WTC11 (cell line): ENCODE measurements around the gene RAI1. TPM values are rescaled to one million over a fixed set of nuclear protein-coding genes. Genes with fewer than 3 reads are reported as not detected.
A peak's percentile ranks its signal among the peaks of the same experiment; 100 is the strongest.

Experiments used
- ATAC-seq: fragments of 200-7000 bp; cut with Tn5 transposase; 2 replicates; pipeline ENCODE4 v1.10.0; 2021; ENCODE audit warnings: mild to moderate bottlenecking, moderate library complexity
- CTCF ChIA-PET: fragments of 300-600 bp; sonication (Branson Sonifier 250); formaldehyde crosslinking; loops from one replicate; lab custom pipeline; 2021; ENCODE audit warnings: antibody characterized with exemption; lab: Charles Lee
- POLR2A ChIA-PET: fragments of 350-600 bp; sonication (Branson Sonifier 250); formaldehyde crosslinking; loops from one replicate; lab custom pipeline; 2021; ENCODE audit warnings: antibody characterized with exemption; lab: Charles Lee
- DNase-seq: peaks from one replicate; pipeline ENCODE4 v3.0.0; 2021; ENCODE audit warnings: low spot score
- H3K27ac Mint-ChIP-seq: 2 replicates; pipeline ENCODE4 v1.8.0; 2021; ENCODE audit warnings: mixed read lengths
- H3K27me3 Mint-ChIP-seq: 2 replicates; pipeline ENCODE4 v1.8.0; 2021; ENCODE audit warnings: low read depth, mild to moderate bottlenecking, moderate library complexity, mixed read lengths
- H3K36me3 Mint-ChIP-seq: 2 replicates; pipeline ENCODE4 v1.8.0; 2021; ENCODE audit warnings: mixed read lengths
- H3K4me1 Mint-ChIP-seq: 2 replicates; pipeline ENCODE4 v1.8.0; 2022; ENCODE audit warnings: mixed read lengths
- H3K4me3 Mint-ChIP-seq: 2 replicates; pipeline ENCODE4 v1.8.0; 2021; ENCODE audit warnings: mild to moderate bottlenecking, moderate library complexity, mixed read lengths
- H3K9me3 Mint-ChIP-seq: 2 replicates; pipeline ENCODE4 v1.8.0; 2021; ENCODE audit warnings: mixed read lengths
- ATF1 ChIP-seq: sonication (generic); formaldehyde crosslinking; IDR thresholded peaks from 2 replicates; pipeline ENCODE4 v1.8.1; 2023; ENCODE audit warnings: mild to moderate bottlenecking, moderate library complexity, missing genetic modification reagents
- CREM ChIP-seq: sonication (generic); formaldehyde crosslinking; IDR thresholded peaks from 2 replicates; pipeline ENCODE4 v1.8.1; 2022; ENCODE audit warnings: mild to moderate bottlenecking, missing genetic modification reagents, moderate library complexity
- ETV6 ChIP-seq: sonication (generic); formaldehyde crosslinking; IDR thresholded peaks from 2 replicates; pipeline ENCODE4 v1.8.1; 2022; ENCODE audit warnings: mild to moderate bottlenecking, missing genetic modification reagents
- GABPB1 ChIP-seq: sonication (generic); formaldehyde crosslinking; IDR thresholded peaks from 2 replicates; pipeline ENCODE4 v1.8.1; 2023; ENCODE audit warnings: mild to moderate bottlenecking, missing genetic modification reagents
- GRHL2 ChIP-seq: fragments of 250-450 bp; sonication (Bioruptor Pico); IDR thresholded peaks from 2 replicates; pipeline ENCODE4 v1.8.0; 2022; ENCODE audit warnings: mild to moderate bottlenecking, moderate library complexity; ENCODE audit not compliant: insufficient replicate concordance, severe bottlenecking
- GTF2I ChIP-seq: fragments of 250-450 bp; sonication (Bioruptor Pico); conservative IDR thresholded peaks from 2 replicates; pipeline ENCODE4 v1.4.0; 2021; ENCODE audit warnings: mild to moderate bottlenecking
- MLX ChIP-seq: sonication (generic); formaldehyde crosslinking; IDR thresholded peaks from 2 replicates; pipeline ENCODE4 v1.8.1; 2023; ENCODE audit warnings: mild to moderate bottlenecking, missing genetic modification reagents, moderate library complexity
- NFE2L1 ChIP-seq: sonication (generic); formaldehyde crosslinking; IDR thresholded peaks from 2 replicates; pipeline ENCODE4 v1.8.1; 2023; ENCODE audit warnings: missing genetic modification reagents
- NR2C2 ChIP-seq: sonication (generic); formaldehyde crosslinking; IDR thresholded peaks from 2 replicates; pipeline ENCODE4 v1.8.0; 2022; ENCODE audit warnings: mild to moderate bottlenecking, missing genetic modification reagents
- SMAD3 ChIP-seq: sonication (generic); formaldehyde crosslinking; IDR thresholded peaks from 2 replicates; pipeline ENCODE4 v1.8.0; 2022; ENCODE audit warnings: missing genetic modification reagents, mild to moderate bottlenecking, borderline replicate concordance
- ZNF232 ChIP-seq: sonication (generic); formaldehyde crosslinking; IDR thresholded peaks from 2 replicates; pipeline ENCODE4 v1.8.0; 2022; ENCODE audit warnings: mild to moderate bottlenecking, missing genetic modification reagents
- ZNF396 ChIP-seq: fragments of 250-450 bp; sonication (Bioruptor Pico); IDR thresholded peaks from 2 replicates; pipeline ENCODE4 v1.8.0; 2021; ENCODE audit warnings: mild to moderate bottlenecking, moderate library complexity, borderline replicate concordance
- total RNA-seq: library from RNA; stranded (reverse); gene quantifications from 3 replicates; pipeline ENCODE4 v1.2.3, GENCODE V29; 2021
- TF ChIP-seq, protein P1 (sequence below): sonication (generic); formaldehyde crosslinking; IDR thresholded peaks from 2 replicates; pipeline ENCODE4 v1.8.0; 2022; ENCODE audit warnings: missing genetic modification reagents
- TF ChIP-seq, protein P2 (sequence below): sonication (generic); formaldehyde crosslinking; IDR thresholded peaks from 2 replicates; pipeline ENCODE4 v1.8.1; 2022; ENCODE audit warnings: mild to moderate bottlenecking, missing genetic modification reagents, moderate library complexity, borderline replicate concordance
- TF ChIP-seq, protein P3 (sequence below): sonication (generic); formaldehyde crosslinking; IDR thresholded peaks from 2 replicates; pipeline ENCODE4 v1.8.0; 2023; ENCODE audit warnings: mild to moderate bottlenecking, missing genetic modification reagents
- TF ChIP-seq, protein P4 (sequence below): sonication (generic); formaldehyde crosslinking; IDR thresholded peaks from 2 replicates; pipeline ENCODE4 v1.8.1; 2022; ENCODE audit warnings: low read depth, mild to moderate bottlenecking, moderate library complexity, missing genetic modification reagents, borderline replicate concordance
- TF ChIP-seq, protein P5 (sequence below): sonication (generic); formaldehyde crosslinking; IDR thresholded peaks from 2 replicates; pipeline ENCODE4 v1.8.1; 2022; ENCODE audit warnings: mild to moderate bottlenecking, moderate library complexity, missing genetic modification reagents
- TF ChIP-seq, protein P6 (sequence below): sonication (generic); formaldehyde crosslinking; IDR thresholded peaks from 2 replicates; pipeline ENCODE4 v1.8.1; 2023; ENCODE audit warnings: mild to moderate bottlenecking, missing genetic modification reagents, borderline replicate concordance
- TF ChIP-seq, protein P7 (sequence below): fragments of 250-450 bp; sonication (Bioruptor Pico); IDR thresholded peaks from 2 replicates; pipeline ENCODE4 v1.9.0; 2021; ENCODE audit warnings: moderate library complexity, mild to moderate bottlenecking, inconsistent platforms, borderline replicate concordance
- TF ChIP-seq, protein P8 (sequence below): sonication (generic); formaldehyde crosslinking; IDR thresholded peaks from 2 replicates; pipeline ENCODE4 v1.8.0; 2023; ENCODE audit warnings: missing genetic modification reagents

Gene RAI1
- total RNA-seq, 1 experiment from 2014 or later = 12.7 TPM

- ATAC-seq (no peak), DNase-seq (no peak)
- Mint-ChIP-seq H3K27ac (peak overlapping the region; percentile 84; the same call in 1 of the 2 replicates), H3K36me3 (peaks cover 26% of the 10 kb centered on the region)
- TF ChIP-seq GABPB1 (CRISPR knock-in tag) (no peak), ZNF232 (no peak), NR2C2 (CRISPR knock-in tag) (no peak), NFE2L1 (CRISPR knock-in tag) (no peak), MLX (CRISPR knock-in tag) (no peak), ATF1 (CRISPR knock-in tag) (no peak), SMAD3 (CRISPR knock-in tag) (no peak), CREM (CRISPR knock-in tag) (no peak), GRHL2 (CRISPR knock-in tag) (no peak), ZNF396 (no peak), GTF2I (CRISPR knock-in tag) (no peak), ETV6 (CRISPR knock-in tag) (no peak)
- TF ChIP-seq, protein P1, sequence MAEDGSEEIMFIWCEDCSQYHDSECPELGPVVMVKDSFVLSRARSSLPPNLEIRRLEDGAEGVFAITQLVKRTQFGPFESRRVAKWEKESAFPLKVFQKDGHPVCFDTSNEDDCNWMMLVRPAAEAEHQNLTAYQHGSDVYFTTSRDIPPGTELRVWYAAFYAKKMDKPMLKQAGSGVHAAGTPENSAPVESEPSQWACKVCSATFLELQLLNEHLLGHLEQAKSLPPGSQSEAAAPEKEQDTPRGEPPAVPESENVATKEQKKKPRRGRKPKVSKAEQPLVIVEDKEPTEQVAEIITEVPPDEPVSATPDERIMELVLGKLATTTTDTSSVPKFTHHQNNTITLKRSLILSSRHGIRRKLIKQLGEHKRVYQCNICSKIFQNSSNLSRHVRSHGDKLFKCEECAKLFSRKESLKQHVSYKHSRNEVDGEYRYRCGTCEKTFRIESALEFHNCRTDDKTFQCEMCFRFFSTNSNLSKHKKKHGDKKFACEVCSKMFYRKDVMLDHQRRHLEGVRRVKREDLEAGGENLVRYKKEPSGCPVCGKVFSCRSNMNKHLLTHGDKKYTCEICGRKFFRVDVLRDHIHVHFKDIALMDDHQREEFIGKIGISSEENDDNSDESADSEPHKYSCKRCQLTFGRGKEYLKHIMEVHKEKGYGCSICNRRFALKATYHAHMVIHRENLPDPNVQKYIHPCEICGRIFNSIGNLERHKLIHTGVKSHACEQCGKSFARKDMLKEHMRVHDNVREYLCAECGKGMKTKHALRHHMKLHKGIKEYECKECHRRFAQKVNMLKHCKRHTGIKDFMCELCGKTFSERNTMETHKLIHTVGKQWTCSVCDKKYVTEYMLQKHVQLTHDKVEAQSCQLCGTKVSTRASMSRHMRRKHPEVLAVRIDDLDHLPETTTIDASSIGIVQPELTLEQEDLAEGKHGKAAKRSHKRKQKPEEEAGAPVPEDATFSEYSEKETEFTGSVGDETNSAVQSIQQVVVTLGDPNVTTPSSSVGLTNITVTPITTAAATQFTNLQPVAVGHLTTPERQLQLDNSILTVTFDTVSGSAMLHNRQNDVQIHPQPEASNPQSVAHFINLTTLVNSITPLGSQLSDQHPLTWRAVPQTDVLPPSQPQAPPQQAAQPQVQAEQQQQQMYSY (CRISPR knock-in tag) = no peak
- TF ChIP-seq, protein P2, sequence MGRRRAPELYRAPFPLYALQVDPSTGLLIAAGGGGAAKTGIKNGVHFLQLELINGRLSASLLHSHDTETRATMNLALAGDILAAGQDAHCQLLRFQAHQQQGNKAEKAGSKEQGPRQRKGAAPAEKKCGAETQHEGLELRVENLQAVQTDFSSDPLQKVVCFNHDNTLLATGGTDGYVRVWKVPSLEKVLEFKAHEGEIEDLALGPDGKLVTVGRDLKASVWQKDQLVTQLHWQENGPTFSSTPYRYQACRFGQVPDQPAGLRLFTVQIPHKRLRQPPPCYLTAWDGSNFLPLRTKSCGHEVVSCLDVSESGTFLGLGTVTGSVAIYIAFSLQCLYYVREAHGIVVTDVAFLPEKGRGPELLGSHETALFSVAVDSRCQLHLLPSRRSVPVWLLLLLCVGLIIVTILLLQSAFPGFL (CRISPR knock-in tag) = no peak
- TF ChIP-seq, protein P3, sequence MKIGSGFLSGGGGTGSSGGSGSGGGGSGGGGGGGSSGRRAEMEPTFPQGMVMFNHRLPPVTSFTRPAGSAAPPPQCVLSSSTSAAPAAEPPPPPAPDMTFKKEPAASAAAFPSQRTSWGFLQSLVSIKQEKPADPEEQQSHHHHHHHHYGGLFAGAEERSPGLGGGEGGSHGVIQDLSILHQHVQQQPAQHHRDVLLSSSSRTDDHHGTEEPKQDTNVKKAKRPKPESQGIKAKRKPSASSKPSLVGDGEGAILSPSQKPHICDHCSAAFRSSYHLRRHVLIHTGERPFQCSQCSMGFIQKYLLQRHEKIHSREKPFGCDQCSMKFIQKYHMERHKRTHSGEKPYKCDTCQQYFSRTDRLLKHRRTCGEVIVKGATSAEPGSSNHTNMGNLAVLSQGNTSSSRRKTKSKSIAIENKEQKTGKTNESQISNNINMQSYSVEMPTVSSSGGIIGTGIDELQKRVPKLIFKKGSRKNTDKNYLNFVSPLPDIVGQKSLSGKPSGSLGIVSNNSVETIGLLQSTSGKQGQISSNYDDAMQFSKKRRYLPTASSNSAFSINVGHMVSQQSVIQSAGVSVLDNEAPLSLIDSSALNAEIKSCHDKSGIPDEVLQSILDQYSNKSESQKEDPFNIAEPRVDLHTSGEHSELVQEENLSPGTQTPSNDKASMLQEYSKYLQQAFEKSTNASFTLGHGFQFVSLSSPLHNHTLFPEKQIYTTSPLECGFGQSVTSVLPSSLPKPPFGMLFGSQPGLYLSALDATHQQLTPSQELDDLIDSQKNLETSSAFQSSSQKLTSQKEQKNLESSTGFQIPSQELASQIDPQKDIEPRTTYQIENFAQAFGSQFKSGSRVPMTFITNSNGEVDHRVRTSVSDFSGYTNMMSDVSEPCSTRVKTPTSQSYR (CRISPR knock-in tag) = no peak
- TF ChIP-seq, protein P4, sequence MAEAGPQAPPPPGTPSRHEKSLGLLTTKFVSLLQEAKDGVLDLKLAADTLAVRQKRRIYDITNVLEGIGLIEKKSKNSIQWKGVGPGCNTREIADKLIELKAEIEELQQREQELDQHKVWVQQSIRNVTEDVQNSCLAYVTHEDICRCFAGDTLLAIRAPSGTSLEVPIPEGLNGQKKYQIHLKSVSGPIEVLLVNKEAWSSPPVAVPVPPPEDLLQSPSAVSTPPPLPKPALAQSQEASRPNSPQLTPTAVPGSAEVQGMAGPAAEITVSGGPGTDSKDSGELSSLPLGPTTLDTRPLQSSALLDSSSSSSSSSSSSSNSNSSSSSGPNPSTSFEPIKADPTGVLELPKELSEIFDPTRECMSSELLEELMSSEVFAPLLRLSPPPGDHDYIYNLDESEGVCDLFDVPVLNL (CRISPR knock-in tag) = no peak
- TF ChIP-seq, protein P5, sequence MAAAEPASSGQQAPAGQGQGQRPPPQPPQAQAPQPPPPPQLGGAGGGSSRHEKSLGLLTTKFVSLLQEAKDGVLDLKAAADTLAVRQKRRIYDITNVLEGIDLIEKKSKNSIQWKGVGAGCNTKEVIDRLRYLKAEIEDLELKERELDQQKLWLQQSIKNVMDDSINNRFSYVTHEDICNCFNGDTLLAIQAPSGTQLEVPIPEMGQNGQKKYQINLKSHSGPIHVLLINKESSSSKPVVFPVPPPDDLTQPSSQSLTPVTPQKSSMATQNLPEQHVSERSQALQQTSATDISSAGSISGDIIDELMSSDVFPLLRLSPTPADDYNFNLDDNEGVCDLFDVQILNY (CRISPR knock-in tag) = no peak
- TF ChIP-seq, protein P6, sequence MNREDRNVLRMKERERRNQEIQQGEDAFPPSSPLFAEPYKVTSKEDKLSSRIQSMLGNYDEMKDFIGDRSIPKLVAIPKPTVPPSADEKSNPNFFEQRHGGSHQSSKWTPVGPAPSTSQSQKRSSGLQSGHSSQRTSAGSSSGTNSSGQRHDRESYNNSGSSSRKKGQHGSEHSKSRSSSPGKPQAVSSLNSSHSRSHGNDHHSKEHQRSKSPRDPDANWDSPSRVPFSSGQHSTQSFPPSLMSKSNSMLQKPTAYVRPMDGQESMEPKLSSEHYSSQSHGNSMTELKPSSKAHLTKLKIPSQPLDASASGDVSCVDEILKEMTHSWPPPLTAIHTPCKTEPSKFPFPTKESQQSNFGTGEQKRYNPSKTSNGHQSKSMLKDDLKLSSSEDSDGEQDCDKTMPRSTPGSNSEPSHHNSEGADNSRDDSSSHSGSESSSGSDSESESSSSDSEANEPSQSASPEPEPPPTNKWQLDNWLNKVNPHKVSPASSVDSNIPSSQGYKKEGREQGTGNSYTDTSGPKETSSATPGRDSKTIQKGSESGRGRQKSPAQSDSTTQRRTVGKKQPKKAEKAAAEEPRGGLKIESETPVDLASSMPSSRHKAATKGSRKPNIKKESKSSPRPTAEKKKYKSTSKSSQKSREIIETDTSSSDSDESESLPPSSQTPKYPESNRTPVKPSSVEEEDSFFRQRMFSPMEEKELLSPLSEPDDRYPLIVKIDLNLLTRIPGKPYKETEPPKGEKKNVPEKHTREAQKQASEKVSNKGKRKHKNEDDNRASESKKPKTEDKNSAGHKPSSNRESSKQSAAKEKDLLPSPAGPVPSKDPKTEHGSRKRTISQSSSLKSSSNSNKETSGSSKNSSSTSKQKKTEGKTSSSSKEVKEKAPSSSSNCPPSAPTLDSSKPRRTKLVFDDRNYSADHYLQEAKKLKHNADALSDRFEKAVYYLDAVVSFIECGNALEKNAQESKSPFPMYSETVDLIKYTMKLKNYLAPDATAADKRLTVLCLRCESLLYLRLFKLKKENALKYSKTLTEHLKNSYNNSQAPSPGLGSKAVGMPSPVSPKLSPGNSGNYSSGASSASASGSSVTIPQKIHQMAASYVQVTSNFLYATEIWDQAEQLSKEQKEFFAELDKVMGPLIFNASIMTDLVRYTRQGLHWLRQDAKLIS (CRISPR knock-in tag) = no peak
- TF ChIP-seq, protein P7, sequence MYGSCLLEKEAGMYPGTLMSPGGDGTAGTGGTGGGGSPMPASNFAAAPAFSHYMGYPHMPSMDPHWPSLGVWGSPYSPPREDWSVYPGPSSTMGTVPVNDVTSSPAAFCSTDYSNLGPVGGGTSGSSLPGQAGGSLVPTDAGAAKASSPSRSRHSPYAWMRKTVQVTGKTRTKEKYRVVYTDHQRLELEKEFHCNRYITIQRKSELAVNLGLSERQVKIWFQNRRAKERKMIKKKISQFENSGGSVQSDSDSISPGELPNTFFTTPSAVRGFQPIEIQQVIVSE (CRISPR knock-in tag) = no peak
- TF ChIP-seq, protein P8, sequence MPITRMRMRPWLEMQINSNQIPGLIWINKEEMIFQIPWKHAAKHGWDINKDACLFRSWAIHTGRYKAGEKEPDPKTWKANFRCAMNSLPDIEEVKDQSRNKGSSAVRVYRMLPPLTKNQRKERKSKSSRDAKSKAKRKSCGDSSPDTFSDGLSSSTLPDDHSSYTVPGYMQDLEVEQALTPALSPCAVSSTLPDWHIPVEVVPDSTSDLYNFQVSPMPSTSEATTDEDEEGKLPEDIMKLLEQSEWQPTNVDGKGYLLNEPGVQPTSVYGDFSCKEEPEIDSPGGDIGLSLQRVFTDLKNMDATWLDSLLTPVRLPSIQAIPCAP (CRISPR knock-in tag) = no peak
- TF ChIP-seq, all 79 proteins: peak for 0
- H3K27me3 Mint-ChIP-seq = no peaks in the 10 kb centered on the region
- H3K4me3 Mint-ChIP-seq = no peak overlapping the region
- no peaks in the 10 kb centered on the region for H3K9me3 Mint-ChIP-seq
- ChIA-PET POLR2A (interaction anchor here (9.4 kb wide), 1 partner anchor 17 kb away, joined by 137 read pairs; the partner anchor contains the start of gene SREBF1), CTCF (interaction anchor here (0.8 to 1.5 kb wide), 5 partner anchors 8 to 99 kb away, joined by 3 to 12 read pairs (median 4); no protein-coding TSS in a partner anchor)
- H3K4me1 Mint-ChIP-seq = peaks cover 54% of the 10 kb centered on the region
These were observed 138.8 kb downstream of the RAI1 start for GRCh38 chr17:17820046-17820445.
